Fibroblast of lung (primary cell): ENCODE measurements around the gene CIAO2B. TPM values are rescaled to one million over a fixed set of nuclear protein-coding genes. Genes with fewer than 3 reads are reported as not detected.

ENCODE experiments used
- DNase-seq, 2 donors: peaks; one replicate each; pipeline versions ENCODE4 v3.0.0 to v3.0.0-alpha.2; 2010; ENCODE audit warnings: low read depth in 2 of 2
- H2AFZ ChIP-seq: 2 replicates; pipeline ENCODE4 v1.5.1; 2012; ENCODE audit warnings: low read length, control low read depth, inconsistent platforms
- H3K27ac ChIP-seq: 2 replicates; pipeline ENCODE4 v1.5.1; 2011; ENCODE audit warnings: low read length, control low read depth; ENCODE audit not compliant: insufficient read depth
- H3K27me3 ChIP-seq: 2 replicates; pipeline ENCODE4 v1.5.1; 2011; ENCODE audit warnings: mild to moderate bottlenecking, low read length; ENCODE audit not compliant: control insufficient read depth, insufficient read depth
- H3K36me3 ChIP-seq: 2 replicates; pipeline ENCODE4 v1.5.1; 2011; ENCODE audit warnings: low read length; ENCODE audit not compliant: control insufficient read depth, insufficient read depth
- H3K4me1 ChIP-seq: 2 replicates; pipeline ENCODE4 v1.5.1; 2011; ENCODE audit warnings: low read length; ENCODE audit not compliant: control insufficient read depth, insufficient read depth; ENCODE audit errors: extremely low read depth
- H3K4me2 ChIP-seq: 2 replicates; pipeline ENCODE4 v1.5.1; 2011; ENCODE audit warnings: low read length, control low read depth; ENCODE audit not compliant: insufficient read depth; ENCODE audit errors: extremely low read depth
- H3K4me3 ChIP-seq, 4 experiments: fragments of 200-600 bp in 1 of 4; sonication (generic) in 1 of 4; replicated peaks in 1 of 4; 2 replicates each; pipeline ENCODE4 v1.5.1; 2011 to 2016; ENCODE audit warnings: low read length in 4 of 4, low read depth in 3 of 4, mild to moderate bottlenecking in 3 of 4, control low read depth in 2 of 4, inconsistent platforms in 1 of 4, mixed read lengths in 1 of 4; ENCODE audit not compliant: insufficient read depth in 1 of 4; ENCODE audit errors: control extremely low read depth in 1 of 4
- H3K79me2 ChIP-seq: 2 replicates; pipeline ENCODE4 v1.5.1; 2012; ENCODE audit warnings: mild to moderate bottlenecking, low read length, inconsistent platforms; ENCODE audit not compliant: control insufficient read depth, insufficient read depth
- H3K9ac ChIP-seq: 2 replicates; pipeline ENCODE4 v1.5.1; 2011; ENCODE audit warnings: mild to moderate bottlenecking, low read length, control low read depth; ENCODE audit not compliant: insufficient read depth
- H3K9me3 ChIP-seq: 2 replicates; pipeline ENCODE4 v1.5.1; 2012; ENCODE audit warnings: low read depth, low read length; ENCODE audit not compliant: control insufficient read depth, insufficient read depth
- H4K20me1 ChIP-seq: 2 replicates; pipeline ENCODE4 v1.5.1; 2011; ENCODE audit warnings: low read length; ENCODE audit not compliant: control insufficient read depth, insufficient read depth; ENCODE audit errors: extremely low read depth
- CTCF ChIP-seq, 2 donors: IDR thresholded peaks in 1 of 2; conservative IDR thresholded peaks in 1 of 2; 1 replicate in 1 of 2; 2 replicates in 1 of 2; pipeline ENCODE4 v1.5.1; 2011 to 2012; ENCODE audit warnings: low read length in 2 of 2, control low read depth in 1 of 2, inconsistent platforms in 1 of 2, low read depth in 1 of 2, mild to moderate bottlenecking in 1 of 2
- EZH2 ChIP-seq: IDR thresholded peaks from 2 replicates; pipeline ENCODE4 v1.5.1; 2012; ENCODE audit warnings: low read length, control low read depth, mild to moderate bottlenecking; ENCODE audit errors: missing control alignments
- polyA plus RNA-seq, 2 donors: library from polyadenylated mRNA; depleted of rRNA in 1 of 2; stranded (reverse) in 1 of 2; unstranded in 1 of 2; fragments of >200 nt; gene quantifications; 2 replicates each; pipeline ENCODE4 v1.2.1, GENCODE V29; 2011 to 2012; ENCODE audit warnings: missing spikeins in 1 of 2
- total RNA-seq: library from RNA; depleted of rRNA; stranded (reverse); fragments of >200 nt; gene quantifications from 2 replicates; pipeline ENCODE4 v1.2.1, GENCODE V29; 2014

Gene CIAO2B
- total and polyA plus RNA-seq, 2 donors (not counting 1 experiment from before 2014, with no cell fraction given): 115 to 217 TPM

GRCh38 chr16:66950971-66951790, 17.0 kb upstream of the CIAO2B start:
- Histone ChIP-seq H2AFZ (no peak overlapping the region), H3K27ac (no peak overlapping the region), H3K4me1 (no peaks in the 10 kb centered on the region), H3K9me3 (no peaks in the 10 kb centered on the region), H3K79me2 (no peaks in the 10 kb centered on the region), H3K4me3 (no peak overlapping the region), H3K36me3 (no peaks in the 10 kb centered on the region), H3K9ac (no peak overlapping the region), H4K20me1 (no peaks in the 10 kb centered on the region), H3K27me3 (peaks cover 10% of the 10 kb centered on the region), H3K4me2 (no peak overlapping the region)
- DNase-seq: no peak
- TF ChIP-seq CTCF (conservative IDR thresholded peaks at IDR 0.05 in 1 of 2, IDR thresholded peaks at IDR 0.05 in 1 of 2; ENCODE audit: low read depth in 1 of 2, low read length in 2 of 2): no peak
- TF ChIP-seq EZH2: no peak

GRCh38 chr16:66950437-66950836, 16.2 kb upstream of the CIAO2B start:
- peaks cover 10% of the 10 kb centered on the region for H3K27me3 ChIP-seq
- H3K27ac ChIP-seq: no peak overlapping the region
- H3K9me3 ChIP-seq: no peaks in the 10 kb centered on the region
- DNase-seq: no peak
- H3K4me1 ChIP-seq: no peaks in the 10 kb centered on the region
- no peak for TF ChIP-seq CTCF (conservative IDR thresholded peaks at IDR 0.05 in 1 of 2, IDR thresholded peaks at IDR 0.05 in 1 of 2; ENCODE audit: low read depth in 1 of 2, low read length in 2 of 2)
- no peak for TF ChIP-seq EZH2
- no peak overlapping the region for H3K4me2 ChIP-seq
- no peaks in the 10 kb centered on the region for H4K20me1 ChIP-seq
- no peaks in the 10 kb centered on the region for H3K36me3 ChIP-seq
- no peak overlapping the region for H2AFZ ChIP-seq
- no peak overlapping the region for H3K9ac ChIP-seq
- H3K4me3 ChIP-seq: no peak overlapping the region
- no peaks in the 10 kb centered on the region for H3K79me2 ChIP-seq

GRCh38 chr16:66949472-66949871, 15.3 kb upstream of the CIAO2B start:
- Histone ChIP-seq H3K4me3 (no peak overlapping the region), H4K20me1 (no peaks in the 10 kb centered on the region), H3K4me1 (no peaks in the 10 kb centered on the region), H3K9me3 (no peaks in the 10 kb centered on the region), H3K9ac (no peak overlapping the region), H3K4me2 (no peak overlapping the region), H3K27ac (no peak overlapping the region), H3K79me2 (no peaks in the 10 kb centered on the region), H2AFZ (no peak overlapping the region), H3K36me3 (no peaks in the 10 kb centered on the region), H3K27me3 (peaks cover 10% of the 10 kb centered on the region)
- no peak for TF ChIP-seq EZH2
- TF ChIP-seq CTCF (conservative IDR thresholded peaks at IDR 0.05 in 1 of 2, IDR thresholded peaks at IDR 0.05 in 1 of 2; ENCODE audit: low read depth in 1 of 2, low read length in 2 of 2): no peak
- DNase-seq: no peak
